UCSD-AML1 (cell line): ENCODE measurements around the gene TP53TG3F.
"Not testable (repeated sequence)": the region's sequence is repeated elsewhere in the genome, so short reads cannot be mapped to it uniquely, and the experiment has no call there.

ENCODE experiments used
- DNase-seq: peaks from one replicate; lab custom pipeline; 2025; ENCODE audit not compliant: unreplicated experiment; lab: John Stamatoyannopoulos, UW

TP53TG3F gene

GRCh38 chr16:33459312-33459711 lies at the start of gene TP53TG3F:
TP53TG3F (plus strand) TSS chr16:33459612; CDS start chr16:33459680, 68 bp downstream.
- DNase-seq, result not testable (repeated sequence)

GRCh38 chr16:33491611-33492010 lies 32.2 kb downstream of the TP53TG3F start:
- not testable (repeated sequence) for DNase-seq

- DNase-seq, result not testable (repeated sequence)
Observed at GRCh38 chr16:33507231-33507630, 47.8 kb downstream of the TP53TG3F start.

GRCh38 chr16:33509070-33509469 lies 49.7 kb downstream of the TP53TG3F start:
- not testable (repeated sequence) for DNase-seq

- DNase-seq, result not testable (repeated sequence)
Observed at GRCh38 chr16:33509906-33510305, 50.5 kb downstream of the TP53TG3F start.
